H1 (cell line): ENCODE measurements around the gene PPP1R27. TPM values are rescaled to one million over a fixed set of nuclear protein-coding genes. Genes with fewer than 3 reads are reported as not detected.

Source experiments
- CTCF ChIA-PET: fragments of 300-600 bp; sonication (Branson Sonifier 250); formaldehyde crosslinking; loops from one replicate; lab custom pipeline; 2021; ENCODE audit not compliant: partially characterized antibody; lab: Charles Lee
- POLR2A ChIA-PET: fragments of 300-600 bp; sonication (Branson Sonifier 250); formaldehyde crosslinking; loops from one replicate; lab custom pipeline; 2021; ENCODE audit warnings: inconsistent platforms; ENCODE audit not compliant: partially characterized antibody; lab: Charles Lee
- DNase-seq, 2 experiments: peaks; one replicate each; pipeline versions ENCODE4 v3.0.0 to v3.0.0-alpha.2; 2010 to 2022; ENCODE audit warnings: low spot score in 2 of 2, low read depth in 1 of 2, mixed read lengths in 1 of 2
- FAIRE-seq: peaks from 2 replicates; lab custom pipeline; 2011; peaks lifted over from hg19 to GRCh38; lab: Jason Lieb, UNC
- H2AFZ ChIP-seq: 2 replicates; pipeline ENCODE4 v1.8.1; 2012; ENCODE audit warnings: low read length, inconsistent platforms
- H2AK5ac ChIP-seq: 2 replicates; pipeline ENCODE4 v1.6.1; 2013; ENCODE audit warnings: low read depth, low read length
- H2BK120ac ChIP-seq: replicated peaks from 2 replicates; pipeline ENCODE3; 2013; ENCODE audit warnings: low read depth, low read length, inconsistent platforms
- H2BK12ac ChIP-seq: 2 replicates; pipeline ENCODE4 v1.6.1; 2013; ENCODE audit warnings: low read depth, low read length
- H2BK15ac ChIP-seq: 2 replicates; pipeline ENCODE4 v1.6.1; 2013; ENCODE audit warnings: low read length
- H2BK20ac ChIP-seq: 2 replicates; pipeline ENCODE4 v1.6.1; 2013; ENCODE audit warnings: low read length
- H2BK5ac ChIP-seq: 2 replicates; pipeline ENCODE4 v1.6.1; 2013; ENCODE audit warnings: low read depth, low read length
- H3K14ac ChIP-seq: 2 replicates; pipeline ENCODE4 v1.6.1; 2013; ENCODE audit warnings: inconsistent platforms; ENCODE audit not compliant: insufficient read length
- H3K18ac ChIP-seq: 2 replicates; pipeline ENCODE4 v1.6.1; 2013; ENCODE audit warnings: low read length; ENCODE audit errors: extremely low read depth
- H3K23ac ChIP-seq: 2 replicates; pipeline ENCODE4 v1.6.1; 2013; ENCODE audit warnings: inconsistent platforms; ENCODE audit not compliant: insufficient read length
- H3K23me2 ChIP-seq: 2 replicates; pipeline ENCODE4 v1.6.1; 2013; ENCODE audit warnings: low read depth, low read length
- H3K27ac ChIP-seq: 2 replicates; pipeline ENCODE4 v1.6.1; 2011; ENCODE audit warnings: low read depth, low read length, inconsistent platforms
- H3K27me3 ChIP-seq, 4 experiments: replicated peaks in 1 of 4; 1 replicate in 1 of 4; 2 replicates in 3 of 4; pipeline versions ENCODE4 v1.6.1 to v1.8.1; 2011 to 2013; ENCODE audit warnings: low read length in 3 of 4, mild to moderate bottlenecking in 3 of 4, inconsistent platforms in 2 of 4, mixed read lengths in 2 of 4, moderate library complexity in 1 of 4; ENCODE audit not compliant: control insufficient read depth in 3 of 4, insufficient read depth in 3 of 4; ENCODE audit errors: extremely low read depth in 1 of 4
- H3K36me3 ChIP-seq, 4 experiments: 2 replicates each; pipeline versions ENCODE4 v1.6.1 to v1.8.1; 2011 to 2013; ENCODE audit warnings: mild to moderate bottlenecking in 4 of 4, low read length in 3 of 4, moderate library complexity in 2 of 4, control low read depth in 1 of 4, inconsistent platforms in 1 of 4; ENCODE audit not compliant: insufficient read depth in 4 of 4, control insufficient read depth in 2 of 4
- H3K4ac ChIP-seq: replicated peaks from 2 replicates; pipeline ENCODE3; 2013; ENCODE audit warnings: low read length, low read depth, mixed read lengths, inconsistent platforms; ENCODE audit not compliant: insufficient read length
- H3K4me1 ChIP-seq, 4 experiments: replicated peaks in 1 of 4; 1 replicate in 1 of 4; 2 replicates in 3 of 4; pipeline versions ENCODE4 v1.6.1 to v1.8.1; 2011 to 2013; ENCODE audit warnings: low read length in 3 of 4, inconsistent platforms in 2 of 4, mixed read lengths in 1 of 4; ENCODE audit not compliant: insufficient read depth in 4 of 4, control insufficient read depth in 3 of 4
- H3K4me2 ChIP-seq, 2 experiments: 2 replicates each; pipeline versions ENCODE4 v1.6.1 to v1.8.1; 2011 to 2013; ENCODE audit warnings: low read depth in 2 of 2, low read length in 2 of 2, control low read depth in 1 of 2, inconsistent platforms in 1 of 2, mild to moderate bottlenecking in 1 of 2; ENCODE audit not compliant: insufficient read depth in 1 of 2
- H3K4me3 ChIP-seq, 4 experiments: fragments of 200-600, 300-600 bp in 1 of 4; sonication (generic), shearing (Covaris generic), sonication (Bioruptor Twin) in 1 of 4; 2 replicates each; pipeline versions ENCODE4 v1.5.1 to v1.8.1; 2011 to 2016; ENCODE audit warnings: low read length in 4 of 4, low read depth in 3 of 4, control low read depth in 2 of 4, inconsistent platforms in 2 of 4, mild to moderate bottlenecking in 2 of 4, mixed read lengths in 1 of 4, moderate library complexity in 1 of 4; ENCODE audit not compliant: insufficient read depth in 2 of 4; ENCODE audit errors: extremely low read depth in 1 of 4
- H3K56ac ChIP-seq: replicated peaks from 2 replicates; pipeline ENCODE3; 2013; ENCODE audit warnings: low read depth, mild to moderate bottlenecking, mixed read lengths, low read length, inconsistent platforms; ENCODE audit not compliant: insufficient read length
- H3K79me1 ChIP-seq: 2 replicates; pipeline ENCODE4 v1.6.1; 2013; ENCODE audit warnings: low read depth, low read length, control low read depth
- H3K79me2 ChIP-seq, 2 experiments: 2 replicates each; pipeline versions ENCODE4 v1.6.1 to v1.8.1; 2012 to 2013; ENCODE audit warnings: low read length in 2 of 2, mild to moderate bottlenecking in 2 of 2, inconsistent platforms in 1 of 2; ENCODE audit not compliant: insufficient read depth in 2 of 2, control insufficient read depth in 1 of 2
- H3K9ac ChIP-seq, 4 experiments: replicated peaks in 1 of 4; 1 replicate in 1 of 4; 2 replicates in 3 of 4; pipeline versions ENCODE4 v1.6.1 to v1.8.1; 2011 to 2013; ENCODE audit warnings: low read depth in 3 of 4, low read length in 3 of 4, control low read depth in 2 of 4, mild to moderate bottlenecking in 2 of 4, moderate library complexity in 2 of 4, inconsistent platforms in 1 of 4; ENCODE audit errors: extremely low read depth in 1 of 4
- H3K9me3 ChIP-seq, 2 experiments: 2 replicates each; pipeline versions ENCODE4 v1.6.1 to v1.8.1; 2012 to 2013; ENCODE audit warnings: mild to moderate bottlenecking in 2 of 2, moderate library complexity in 2 of 2, control low read depth in 1 of 2, inconsistent platforms in 1 of 2, low read depth in 1 of 2, low read length in 1 of 2, mixed read lengths in 1 of 2; ENCODE audit not compliant: insufficient read depth in 2 of 2
- H4K20me1 ChIP-seq, 2 experiments: replicated peaks in 1 of 2; 2 replicates each; pipeline versions ENCODE3 to v1.8.1; 2011 to 2013; ENCODE audit warnings: inconsistent platforms in 2 of 2, low read length in 2 of 2, mild to moderate bottlenecking in 1 of 2; ENCODE audit not compliant: insufficient read depth in 2 of 2, control insufficient read depth in 1 of 2
- H4K5ac ChIP-seq: 2 replicates; pipeline ENCODE4 v1.6.1; 2013; ENCODE audit warnings: low read length, low read depth, mixed read lengths, inconsistent platforms; ENCODE audit not compliant: insufficient read length
- H4K8ac ChIP-seq: 2 replicates; pipeline ENCODE4 v1.8.0; 2013; ENCODE audit warnings: mild to moderate bottlenecking, moderate library complexity, low read length, inconsistent platforms; ENCODE audit not compliant: insufficient read depth; ENCODE audit errors: extremely low read depth
- H4K91ac ChIP-seq: replicated peaks from 2 replicates; pipeline ENCODE3; 2013; ENCODE audit warnings: low read length, mixed read lengths, inconsistent platforms; ENCODE audit not compliant: insufficient read length
- BACH1 ChIP-seq: IDR thresholded peaks from 2 replicates; pipeline ENCODE4 v1.6.1; 2012; ENCODE audit warnings: low read length, improper control_type of control experiment
- BCL11A ChIP-seq, 2 experiments: IDR thresholded peaks; one replicate each; pipeline ENCODE4 v1.6.1; 2011; ENCODE audit warnings: low read depth in 2 of 2, low read length in 2 of 2, mild to moderate bottlenecking in 2 of 2
- HDAC2 ChIP-seq, 2 experiments: fragments of 300-600 bp in 1 of 2; sonication (generic) in 1 of 2; IDR thresholded peaks; 2 replicates each; pipeline ENCODE4 v1.6.1; 2011 to 2012; ENCODE audit warnings: low read depth in 2 of 2, low read length in 2 of 2, mild to moderate bottlenecking in 2 of 2, moderate library complexity in 2 of 2, borderline replicate concordance in 1 of 2, inconsistent platforms in 1 of 2
- SIRT6 ChIP-seq: IDR thresholded peaks from one replicate; pipeline ENCODE4 v1.7.1; 2012; ENCODE audit warnings: low read length, inconsistent platforms
- TAF1 ChIP-seq: IDR thresholded peaks from 2 replicates; pipeline ENCODE4 v1.6.1; 2011; ENCODE audit warnings: mild to moderate bottlenecking, low read depth, low read length
- WGBS, 2 experiments: shearing (Covaris generic) in 1 of 2; methylation state at CpG; one replicate each; pipeline versions ENCODE4 v1.1.6 to v1.1.7; 2013 to 2015; ENCODE audit warnings: low lambda C conversion rate in 2 of 2, mixed read lengths in 2 of 2, inconsistent platforms in 1 of 2, low coverage in 1 of 2, missing lambda C conversion rate in 1 of 2; ENCODE audit not compliant: insufficient replicate concordance in 2 of 2, insufficient coverage in 1 of 2, insufficient read length in 1 of 2; ENCODE audit errors: extremely low coverage in 1 of 2, missing lambda C conversion rate in 1 of 2; 5-methylcytosine and 5-hydroxymethylcytosine counted together
- long read RNA-seq, 2 experiments: library from RNA in 1 of 2; library from capped mRNA in 1 of 2; stranded (forward); transcript quantifications; one replicate each; pipeline ENCODE4 v2.0.0, GENCODE V29; 2021; ENCODE audit warnings: inconsistent platforms in 1 of 2
- polyA minus RNA-seq, 3 experiments: library from RNA; depleted of rRNA, polyadenylated mRNA; stranded (reverse); fragments of >200 nt; gene quantifications; 1 replicate in 2 of 3; 2 replicates in 1 of 3; pipeline ENCODE4 v1.2.3, GENCODE V29; 2011
- polyA plus RNA-seq, 7 experiments: library from polyadenylated mRNA; depleted of rRNA in 3 of 7; stranded (reverse) in 5 of 7; unstranded in 2 of 7; fragments of >200 nt in 5 of 7; fragments of 200-250 nt in 2 of 7; gene quantifications; 1 replicate in 5 of 7; 2 replicates in 1 of 7; 4 replicates in 1 of 7; pipeline versions ENCODE4 v1.2.1 to v1.2.3, GENCODE V29; 2011 to 2013; ENCODE audit warnings: missing spikeins in 2 of 7, mixed read lengths in 2 of 7
- total RNA-seq: library from RNA; stranded (reverse); fragmentation: NEBNext Ultra II Directional; extraction: Animal tissue kit (Norgen Biotek cat#: 25700); gene quantifications from 2 replicates; pipeline ENCODE4 v1.2.1, GENCODE V29; 2021

PPP1R27 gene, protein sequence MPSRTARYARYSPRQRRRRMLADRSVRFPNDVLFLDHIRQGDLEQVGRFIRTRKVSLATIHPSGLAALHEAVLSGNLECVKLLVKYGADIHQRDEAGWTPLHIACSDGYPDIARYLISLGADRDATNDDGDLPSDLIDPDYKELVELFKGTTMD
- not detected in 2 replicates for total RNA-seq
- 0.27 and 0.30 TPM in 2 replicates for polyA plus RNA-seq (2011; rRNA removed)
- polyA plus RNA-seq (2011; cell fraction: cytosol; rRNA removed) = not detected
- polyA plus RNA-seq (2011; cell fraction: nucleus; rRNA removed) = 0.43 TPM
- 0.17 to 0.51 TPM (median 0.20 TPM) in 3 of 4 replicates, not detected in the other for polyA plus RNA-seq (2012, experiment 1 of 2)
- not detected for polyA plus RNA-seq (2012, experiment 2 of 2)
- 0.34 TPM for polyA plus RNA-seq (2013, experiment 1 of 2)
- polyA plus RNA-seq (2013, experiment 2 of 2) = 0.46 TPM
- polyA minus RNA-seq (2011; rRNA and poly(A)+ RNA removed) = not detected in 2 replicates
- polyA minus RNA-seq (2011; cell fraction: cytosol; rRNA and poly(A)+ RNA removed) = not detected
- polyA minus RNA-seq (2011; cell fraction: nucleus; rRNA and poly(A)+ RNA removed) = not detected
- long read RNA-seq, experiment 1 = 0 reads
- long read RNA-seq, experiment 2 = 0 reads

DNA sequence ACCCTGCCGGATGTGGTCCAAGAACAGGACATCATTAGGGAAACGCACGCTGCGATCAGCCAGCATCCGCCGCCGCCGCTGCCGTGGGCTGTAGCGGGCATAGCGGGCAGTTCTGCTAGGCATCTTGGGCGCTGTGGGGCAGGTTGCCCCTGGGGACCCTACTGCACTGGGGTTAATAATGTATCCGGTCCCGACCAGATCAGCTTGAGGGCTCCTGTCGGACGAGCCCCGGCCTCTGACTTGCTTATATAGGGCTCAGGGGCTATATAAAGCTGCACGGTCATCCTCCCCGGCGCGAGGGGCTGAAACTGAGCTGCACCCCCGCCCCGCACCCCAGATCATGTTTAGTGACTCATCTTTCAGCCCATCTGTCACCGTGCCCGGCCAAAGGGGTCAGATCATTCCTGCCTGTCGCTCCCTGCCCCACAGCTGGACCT, at the start of gene PPP1R27:
Gene PPP1R27, minus strand, starts transcription at position 220 of the 437 bp plus-strand sequence. Its CDS starts 97 bp downstream, at position 123.
- H3K18ac ChIP-seq = peak within 1 kb of the TSS; percentile 71; the same call in 1 of the 2 replicates
- no peak for DNase-seq
- H3K4ac ChIP-seq = peak within 1 kb of the TSS; percentile 90
- H2BK120ac ChIP-seq = no peak within 1 kb of the TSS
- H3K9me3 ChIP-seq = no peaks in the 10 kb centered on the region
- peaks cover 0 to 15% (median 8%) of the 10 kb centered on the region in 4 experiments; a peak in 4 of 7 replicates for H3K4me1 ChIP-seq
- WGBS, 2 experiments = 97% methylated on average over 25 of the region's 26 CpGs; no CpG with 5 or more reads in 1 of the 2 experiments
- peak within 1 kb of the TSS; percentile 94 to 95 for H3K4me2 ChIP-seq
- no peak within 1 kb of the TSS for H4K91ac ChIP-seq
- H3K9ac ChIP-seq = peak within 1 kb of the TSS in 3 of 4 experiments; percentile 80 to 93 (median 89); a peak in 5 of 7 replicates
- H3K23me2 ChIP-seq = peaks cover 8% of the 10 kb centered on the region
- no peak within 1 kb of the TSS for H3K56ac ChIP-seq
- H3K4me3 ChIP-seq = peak within 1 kb of the TSS; percentile 81 to 88 (median 85)
- no peak within 1 kb of the TSS for H2AFZ ChIP-seq
- H3K27me3 ChIP-seq = 0 out of 7 replicates have a peak, but pooled peaks cover 0 to 2% (median 0%) of the 10 kb centered on the region in 4 experiments
- H2BK12ac ChIP-seq = no peak within 1 kb of the TSS
- peaks cover 0 to 9% of the 10 kb centered on the region in 2 experiments for H4K20me1 ChIP-seq
- FAIRE-seq = no peak
- H3K36me3 ChIP-seq = no peaks in the 10 kb centered on the region
- H3K23ac ChIP-seq = no peak within 1 kb of the TSS
- no peak within 1 kb of the TSS for H2BK20ac ChIP-seq
- H3K27ac ChIP-seq = 0 out of 2 replicates have a peak within 1 kb of the TSS, but pooled peaks have one; percentile 83
- H3K79me1 ChIP-seq = peaks cover 10% of the 10 kb centered on the region; the same call in 1 of the 2 replicates
- ChIA-PET CTCF (interaction anchor here (1.1 to 2.5 kb wide), 4 partner anchors 13 to 167 kb away, joined by 4 to 10 read pairs (median 5); no protein-coding TSS in a partner anchor), POLR2A (interaction anchor here (1.2 to 5.0 kb wide), 6 partner anchors 9 to 105 kb away, joined by 4 to 37 read pairs (median 8); no protein-coding TSS in a partner anchor)
- H3K79me2 ChIP-seq = peaks cover 0 to 15% of the 10 kb centered on the region in 2 experiments; a peak in 1 of 4 replicates
- H3K14ac ChIP-seq = no peak within 1 kb of the TSS
- H2AK5ac ChIP-seq = peak within 1 kb of the TSS; percentile 75; the same call in 1 of the 2 replicates
- no peak for TF ChIP-seq BACH1
- no peak for TF ChIP-seq BCL11A (IDR thresholded peaks at IDR 0.05; ENCODE audit: low read depth in 2 of 2, low read length in 2 of 2)
- TF ChIP-seq TAF1 = no peak
- no peak for TF ChIP-seq SIRT6
- no peak for TF ChIP-seq HDAC2 (IDR thresholded peaks at IDR 0.05; ENCODE audit: borderline replicate concordance in 1 of 2, low read depth in 2 of 2, low read length in 2 of 2)
- H2BK5ac ChIP-seq = no peak within 1 kb of the TSS; the same call in 1 of the 2 replicates
- 0 out of 2 replicates have a peak within 1 kb of the TSS, but pooled peaks have one; percentile 88 for H2BK15ac ChIP-seq
- peak within 1 kb of the TSS; percentile 83 for H4K5ac ChIP-seq
- H4K8ac ChIP-seq = no peak within 1 kb of the TSS; the same call in 1 of the 2 replicates
